ENCODE data around the gene CRY2. TPM values are rescaled to one million over a fixed set of nuclear protein-coding genes. Genes with fewer than 3 reads are reported as not detected.

CRY2 gene
- polyA plus RNA-seq, 1 experiment = 16.7 TPM

- Histone ChIP-seq H3K27me3 (ENCODE audit: control insufficient read depth, insufficient read depth, low read length) (no peaks in the 10 kb centered on the region), H3K36me3 (ENCODE audit: control insufficient read depth, insufficient read depth, low read length) (peaks cover 16% of the 10 kb centered on the region), H3K4me3 (ENCODE audit: low read depth, low read length) (no peak overlapping the region)
- DNase-seq (ENCODE audit: low read depth) = no peak
- CTCF ChIA-PET = interaction anchor here (1.1 kb wide), 1 partner anchor 30 kb away, joined by 3 read pairs; no protein-coding TSS in a partner anchor
- POLR2A ChIA-PET = no interaction called here
- no peak for TF ChIP-seq CTCF (IDR thresholded peaks at IDR 0.05; ENCODE audit: insufficient read depth, low read depth, low read length)
Observed at GRCh38 chr11:45812581-45813548, 34.4 kb upstream of the CRY2 start.

- Histone ChIP-seq H3K36me3 (ENCODE audit: control insufficient read depth, insufficient read depth, low read length) (peaks cover 9% of the 10 kb centered on the region), H3K4me3 (ENCODE audit: low read depth, low read length) (no peak overlapping the region), H3K27me3 (ENCODE audit: control insufficient read depth, insufficient read depth, low read length) (no peaks in the 10 kb centered on the region)
- DNase-seq (ENCODE audit: low read depth) = no peak
- TF ChIP-seq CTCF (IDR thresholded peaks at IDR 0.05; ENCODE audit: insufficient read depth, low read depth, low read length) = peak; percentile 3; the same call in 1 of the 2 replicates
- ChIA-PET CTCF (no interaction called here), POLR2A (no interaction called here)
Observed at GRCh38 chr11:45815747-45816146, 31.5 kb upstream of the CRY2 start.

- ChIA-PET POLR2A (no interaction called here), CTCF (interaction anchor here (0.6 kb wide), 1 partner anchor 28 kb away, joined by 3 read pairs; no protein-coding TSS in a partner anchor)
- DNase-seq (ENCODE audit: low read depth) = no peak
- Histone ChIP-seq H3K36me3 (ENCODE audit: control insufficient read depth, insufficient read depth, low read length) (peaks cover 4% of the 10 kb centered on the region), H3K27me3 (ENCODE audit: control insufficient read depth, insufficient read depth, low read length) (no peaks in the 10 kb centered on the region), H3K4me3 (ENCODE audit: low read depth, low read length) (no peak overlapping the region)
- TF ChIP-seq CTCF (IDR thresholded peaks at IDR 0.05; ENCODE audit: insufficient read depth, low read depth, low read length) = no peak
Observed at GRCh38 chr11:45816614-45817013, 30.7 kb upstream of the CRY2 start.

- no peak for DNase-seq (ENCODE audit: low read depth)
- no peaks in the 10 kb centered on the region; the same call in 1 of the 2 replicates for H3K36me3 ChIP-seq (ENCODE audit: control insufficient read depth, insufficient read depth, low read length)
- TF ChIP-seq CTCF (IDR thresholded peaks at IDR 0.05; ENCODE audit: insufficient read depth, low read depth, low read length) = no peak
- ChIA-PET CTCF (no interaction called here), POLR2A (no interaction called here)
- no peak overlapping the region for H3K4me3 ChIP-seq (ENCODE audit: low read depth, low read length)
- H3K27me3 ChIP-seq (ENCODE audit: control insufficient read depth, insufficient read depth, low read length) = no peaks in the 10 kb centered on the region
Observed at GRCh38 chr11:45817191-45817590, 30.1 kb upstream of the CRY2 start.

- no peaks in the 10 kb centered on the region for H3K27me3 ChIP-seq (ENCODE audit: control insufficient read depth, insufficient read depth, low read length)
- POLR2A ChIA-PET = no interaction called here
- H3K36me3 ChIP-seq (ENCODE audit: control insufficient read depth, insufficient read depth, low read length) = no peaks in the 10 kb centered on the region
- CTCF ChIA-PET = interaction anchor here (0.8 to 1.2 kb wide), 2 partner anchors 24 to 53 kb away, joined by 3 to 4 read pairs; no protein-coding TSS in a partner anchor
- H3K4me3 ChIP-seq (ENCODE audit: low read depth, low read length) = no peak overlapping the region
- no peak for DNase-seq (ENCODE audit: low read depth)
- TF ChIP-seq CTCF (IDR thresholded peaks at IDR 0.05; ENCODE audit: insufficient read depth, low read depth, low read length) = no peak
Observed at GRCh38 chr11:45818961-45819605, 28.2 kb upstream of the CRY2 start.

Measured in BJ (cell line).